GM06990 (cell line): ENCODE results near the gene CEBPZOS.
"Not testable (repeated sequence)": the region's sequence is repeated elsewhere in the genome, so short reads cannot be mapped to it uniquely, and the experiment has no call there.

ENCODE experiments used
- DNase-seq: peaks from one replicate; pipeline ENCODE4 v3.0.0-alpha.2; 2011; ENCODE audit not compliant: insufficient read length; ENCODE audit errors: extremely low read depth
- H3K27me3 ChIP-seq: replicated peaks from 2 replicates; pipeline ENCODE4 v1.6.0; 2011; ENCODE audit warnings: low read length; ENCODE audit not compliant: control insufficient read depth, insufficient read depth
- H3K36me3 ChIP-seq: 2 replicates; pipeline ENCODE4 v1.5.1; 2011; ENCODE audit warnings: low read length; ENCODE audit not compliant: control insufficient read depth, insufficient read depth
- H3K4me3 ChIP-seq: replicated peaks from 2 replicates; pipeline ENCODE4 v1.5.1; 2011; ENCODE audit warnings: low read depth, mild to moderate bottlenecking, control low read depth, low read length
- CTCF ChIP-seq: IDR thresholded peaks from 2 replicates; pipeline ENCODE4 v1.5.1; 2011; ENCODE audit warnings: low read length, control low read depth, mild to moderate bottlenecking, inconsistent platforms; ENCODE audit not compliant: insufficient read depth, poor library complexity, severe bottlenecking

Gene CEBPZOS

GRCh38 chr2:37211212-37211611 lies 14.9 kb downstream of the CEBPZOS start:
- no peak for DNase-seq
- peaks cover 4% of the 10 kb centered on the region for H3K36me3 ChIP-seq

DNA sequence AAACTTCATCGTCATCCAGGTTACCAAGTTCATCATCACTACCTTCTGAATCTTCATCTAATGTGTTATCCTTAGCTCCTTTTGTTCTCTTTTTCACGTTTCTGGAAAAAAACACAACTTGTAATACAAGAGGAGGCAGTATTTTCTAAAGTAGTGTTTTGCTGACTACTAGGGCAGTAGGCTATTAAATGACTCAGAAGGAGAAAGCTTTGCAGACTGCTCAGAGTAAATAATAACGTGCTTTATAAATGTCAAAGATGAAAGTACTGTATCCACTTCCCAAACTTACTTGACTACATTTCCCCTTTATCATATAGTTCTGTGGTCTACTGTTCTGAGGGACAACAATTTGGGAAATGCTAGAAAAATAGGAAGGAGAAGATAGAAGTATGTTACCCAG lies 15.6 kb downstream of the CEBPZOS start:
- no peaks in the 10 kb centered on the region for H3K27me3 ChIP-seq
- peaks cover 4% of the 10 kb centered on the region for H3K36me3 ChIP-seq
- no peak for DNase-seq
- no peak for TF ChIP-seq CTCF
- no peak overlapping the region for H3K4me3 ChIP-seq

More at GRCh38 chr2:37211212-37211611, 14.9 kb downstream of the CEBPZOS start:
- no peak for TF ChIP-seq CTCF
- no peak overlapping the region for H3K4me3 ChIP-seq
- H3K27me3 ChIP-seq, result no peaks in the 10 kb centered on the region

GRCh38 chr2:37215250-37215649 lies 19.0 kb downstream of the CEBPZOS start:
- no peak for DNase-seq
- H3K4me3 ChIP-seq, result no peak overlapping the region
- peaks cover 5% of the 10 kb centered on the region for H3K36me3 ChIP-seq
- no peaks in the 10 kb centered on the region for H3K27me3 ChIP-seq
- no peak for TF ChIP-seq CTCF

DNA sequence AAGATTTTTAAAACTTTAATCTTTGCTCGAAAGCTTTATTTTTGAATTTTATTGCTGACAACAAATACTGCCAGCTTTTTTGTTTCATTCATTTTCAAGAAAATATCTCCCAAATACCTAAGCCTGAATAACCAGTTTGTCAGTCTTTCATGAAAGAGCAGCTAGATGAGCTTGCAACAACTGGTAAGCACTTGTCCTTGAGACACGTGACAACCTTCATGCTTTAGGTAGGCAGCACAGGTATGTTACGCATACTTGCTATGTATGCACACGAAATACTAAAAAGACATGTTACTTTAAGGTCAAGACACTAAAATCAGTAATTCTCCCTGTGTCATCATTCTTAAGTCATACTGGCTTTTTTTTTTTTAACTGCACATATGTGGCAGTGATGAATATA lies 22.8 kb downstream of the CEBPZOS start:
- H3K4me3 ChIP-seq, result no peak overlapping the region
- no peak for DNase-seq
- TF ChIP-seq CTCF, result no peak
- H3K36me3 ChIP-seq, result peaks cover 8% of the 10 kb centered on the region
- no peaks in the 10 kb centered on the region for H3K27me3 ChIP-seq

DNA sequence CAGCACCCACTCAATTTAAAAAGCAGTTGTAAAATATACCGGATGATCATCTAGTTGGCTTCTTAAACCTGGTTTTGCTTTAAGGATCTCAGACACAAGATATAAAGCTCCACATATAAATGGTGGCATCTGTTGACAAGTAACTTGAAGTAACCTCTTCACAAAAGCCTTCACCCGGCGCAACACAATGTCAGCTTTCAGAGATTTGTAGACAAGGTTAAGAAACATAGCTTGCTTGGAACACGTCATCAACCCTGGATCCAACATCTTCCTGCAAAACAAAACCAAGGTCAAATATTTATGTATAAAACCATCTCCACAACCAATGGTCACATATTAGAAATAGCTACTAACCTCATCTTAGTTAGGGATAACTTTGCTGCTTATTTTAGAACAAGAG lies 26.8 kb downstream of the CEBPZOS start:
- Histone ChIP-seq H3K27me3 (no peaks in the 10 kb centered on the region), H3K36me3 (peaks cover 4% of the 10 kb centered on the region), H3K4me3 (no peak overlapping the region)
- no peak for TF ChIP-seq CTCF
- DNase-seq, result no peak

- no peak for DNase-seq
- TF ChIP-seq CTCF, result no peak
- no peak overlapping the region for H3K4me3 ChIP-seq
- H3K27me3 ChIP-seq, result no peaks in the 10 kb centered on the region
- peaks cover 6% of the 10 kb centered on the region for H3K36me3 ChIP-seq
These were observed 27.8 kb downstream of the CEBPZOS start for GRCh38 chr2:37224063-37224462.

DNA sequence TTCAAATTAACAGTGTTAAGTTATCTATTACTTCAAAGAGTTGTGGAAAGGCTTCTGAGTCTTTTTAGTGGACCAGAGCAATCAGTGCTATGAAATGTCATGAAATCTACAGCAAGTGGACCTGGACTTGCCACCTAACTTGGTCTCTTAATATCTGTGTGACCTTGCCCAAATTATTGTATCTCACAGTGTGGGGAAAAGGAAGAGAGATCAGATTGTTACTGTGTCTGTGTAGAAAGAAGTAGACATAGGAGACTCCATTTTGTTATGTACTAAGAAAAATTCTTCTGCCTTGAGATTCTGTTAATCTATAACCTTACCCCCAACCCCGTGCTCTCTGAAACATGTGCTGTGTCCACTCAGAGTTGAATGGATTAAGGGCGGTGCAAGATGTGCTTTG lies 28.8 kb downstream of the CEBPZOS start:
- H3K27me3 ChIP-seq, H3K4me3 ChIP-seq, DNase-seq, H3K36me3 ChIP-seq: not testable (repeated sequence)
